ENCODE data around the gene FAM3D.

FAM3D gene

GRCh38 chr3:58633157-58633865, 33.3 kb downstream of the FAM3D start:
- TF ChIP-seq CTCF (IDR thresholded peaks at IDR 0.05; ENCODE audit: insufficient read depth, low read length, poor library complexity, severe bottlenecking) = no peak
- no peaks in the 10 kb centered on the region; the same call in 1 of the 2 replicates for H3K27me3 ChIP-seq (replicated peaks; ENCODE audit: control insufficient read depth, insufficient read depth, low read length)
- H3K36me3 ChIP-seq (ENCODE audit: control insufficient read depth, insufficient read depth, low read length) = no peaks in the 10 kb centered on the region
- H3K4me3 ChIP-seq (replicated peaks; ENCODE audit: low read depth, low read length) = no peak overlapping the region
- no peak for DNase-seq (ENCODE audit: extremely low read depth, insufficient read length)

GRCh38 chr3:58631742-58632141, 34.8 kb downstream of the FAM3D start:
- Histone ChIP-seq H3K4me3 (replicated peaks; ENCODE audit: low read depth, low read length) (no peak overlapping the region), H3K27me3 (replicated peaks; ENCODE audit: control insufficient read depth, insufficient read depth, low read length) (no peaks in the 10 kb centered on the region; the same call in 1 of the 2 replicates), H3K36me3 (ENCODE audit: control insufficient read depth, insufficient read depth, low read length) (no peaks in the 10 kb centered on the region)
- no peak for TF ChIP-seq CTCF (IDR thresholded peaks at IDR 0.05; ENCODE audit: insufficient read depth, low read length, poor library complexity, severe bottlenecking)
- DNase-seq (ENCODE audit: extremely low read depth, insufficient read length) = no peak

GRCh38 chr3:58630710-58631092, 35.9 kb downstream of the FAM3D start:
- no peak for TF ChIP-seq CTCF (IDR thresholded peaks at IDR 0.05; ENCODE audit: insufficient read depth, low read length, poor library complexity, severe bottlenecking)

GRCh38 chr3:58630076-58630709, 36.4 kb downstream of the FAM3D start:
- H3K27me3 ChIP-seq (replicated peaks; ENCODE audit: control insufficient read depth, insufficient read depth, low read length) = no peaks in the 10 kb centered on the region; the same call in 1 of the 2 replicates
- TF ChIP-seq CTCF (IDR thresholded peaks at IDR 0.05; ENCODE audit: insufficient read depth, low read length, poor library complexity, severe bottlenecking) = peak; percentile 90
- no peaks in the 10 kb centered on the region for H3K36me3 ChIP-seq (ENCODE audit: control insufficient read depth, insufficient read depth, low read length)
- no peak for DNase-seq (ENCODE audit: extremely low read depth, insufficient read length)
- no peak overlapping the region for H3K4me3 ChIP-seq (replicated peaks; ENCODE audit: low read depth, low read length)

More at GRCh38 chr3:58630710-58631092, 35.9 kb downstream of the FAM3D start:
- no peaks in the 10 kb centered on the region for H3K36me3 ChIP-seq (ENCODE audit: control insufficient read depth, insufficient read depth, low read length)
- DNase-seq (ENCODE audit: extremely low read depth, insufficient read length) = no peak
- H3K27me3 ChIP-seq (replicated peaks; ENCODE audit: control insufficient read depth, insufficient read depth, low read length) = no peaks in the 10 kb centered on the region; the same call in 1 of the 2 replicates
- no peak overlapping the region for H3K4me3 ChIP-seq (replicated peaks; ENCODE audit: low read depth, low read length)

GRCh38 chr3:58629629-58630028, 36.9 kb downstream of the FAM3D start:
- no peaks in the 10 kb centered on the region for H3K36me3 ChIP-seq (ENCODE audit: control insufficient read depth, insufficient read depth, low read length)
- TF ChIP-seq CTCF (IDR thresholded peaks at IDR 0.05; ENCODE audit: insufficient read depth, low read length, poor library complexity, severe bottlenecking) = no peak
- DNase-seq (ENCODE audit: extremely low read depth, insufficient read length) = no peak
- no peak overlapping the region for H3K4me3 ChIP-seq (replicated peaks; ENCODE audit: low read depth, low read length)
- H3K27me3 ChIP-seq (replicated peaks; ENCODE audit: control insufficient read depth, insufficient read depth, low read length) = no peaks in the 10 kb centered on the region; the same call in 1 of the 2 replicates

All from GM06990 (cell line).